ENCODE results near the gene ZNF584.
A peak's percentile ranks its signal among the peaks of the same experiment; 100 is the strongest.

The ZNF584 gene

DNA sequence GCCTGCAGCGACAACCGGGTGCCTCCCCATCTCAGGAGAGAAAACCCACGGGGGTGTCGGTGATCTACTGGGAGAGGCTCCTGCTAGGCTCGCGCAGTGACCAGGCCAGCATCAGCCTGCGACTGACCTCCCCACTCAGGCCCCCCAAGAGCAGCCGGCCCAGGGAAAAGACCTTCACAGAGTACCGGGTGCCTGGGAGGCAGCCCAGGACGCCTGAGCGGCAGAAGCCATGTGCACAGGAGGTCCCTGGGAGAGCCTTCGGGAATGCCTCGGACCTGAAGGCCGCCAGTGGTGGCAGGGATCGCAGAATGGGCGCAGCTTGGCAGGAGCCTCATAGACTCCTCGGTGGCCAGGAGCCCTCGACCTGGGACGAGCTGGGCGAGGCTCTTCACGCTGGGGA, 46.9 kb downstream of the ZNF584 start:
- no peak overlapping the region for H3K4me3 ChIP-seq (ENCODE audit: low read depth, low read length)
- DNase-seq (ENCODE audit: low read depth), result no peak
- TF ChIP-seq, protein P1, sequence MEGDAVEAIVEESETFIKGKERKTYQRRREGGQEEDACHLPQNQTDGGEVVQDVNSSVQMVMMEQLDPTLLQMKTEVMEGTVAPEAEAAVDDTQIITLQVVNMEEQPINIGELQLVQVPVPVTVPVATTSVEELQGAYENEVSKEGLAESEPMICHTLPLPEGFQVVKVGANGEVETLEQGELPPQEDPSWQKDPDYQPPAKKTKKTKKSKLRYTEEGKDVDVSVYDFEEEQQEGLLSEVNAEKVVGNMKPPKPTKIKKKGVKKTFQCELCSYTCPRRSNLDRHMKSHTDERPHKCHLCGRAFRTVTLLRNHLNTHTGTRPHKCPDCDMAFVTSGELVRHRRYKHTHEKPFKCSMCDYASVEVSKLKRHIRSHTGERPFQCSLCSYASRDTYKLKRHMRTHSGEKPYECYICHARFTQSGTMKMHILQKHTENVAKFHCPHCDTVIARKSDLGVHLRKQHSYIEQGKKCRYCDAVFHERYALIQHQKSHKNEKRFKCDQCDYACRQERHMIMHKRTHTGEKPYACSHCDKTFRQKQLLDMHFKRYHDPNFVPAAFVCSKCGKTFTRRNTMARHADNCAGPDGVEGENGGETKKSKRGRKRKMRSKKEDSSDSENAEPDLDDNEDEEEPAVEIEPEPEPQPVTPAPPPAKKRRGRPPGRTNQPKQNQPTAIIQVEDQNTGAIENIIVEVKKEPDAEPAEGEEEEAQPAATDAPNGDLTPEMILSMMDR (conservative IDR thresholded peaks at IDR 0.05; ENCODE audit: low read depth, low read length), result no peak

DNA sequence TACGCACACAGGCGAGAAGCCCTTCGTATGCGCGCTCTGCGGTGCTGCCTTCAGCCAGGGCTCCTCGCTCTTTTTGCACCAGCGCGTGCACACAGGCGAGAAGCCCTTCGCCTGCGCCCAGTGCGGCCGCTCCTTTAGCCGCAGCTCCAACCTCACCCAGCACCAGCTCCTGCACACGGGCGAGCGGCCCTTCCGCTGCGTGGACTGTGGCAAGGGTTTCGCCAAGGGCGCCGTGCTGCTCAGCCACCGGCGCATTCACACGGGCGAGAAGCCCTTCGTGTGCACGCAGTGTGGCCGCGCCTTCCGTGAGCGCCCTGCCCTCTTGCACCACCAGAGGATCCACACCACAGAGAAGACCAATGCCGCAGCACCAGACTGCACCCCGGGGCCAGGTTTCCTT, 47.7 kb downstream of the ZNF584 start:
- DNase-seq (ENCODE audit: low read depth), result no peak
- no peak overlapping the region for H3K4me3 ChIP-seq (ENCODE audit: low read depth, low read length)
- TF ChIP-seq, protein P1 (conservative IDR thresholded peaks at IDR 0.05; ENCODE audit: low read depth, low read length), result no peak

DNA sequence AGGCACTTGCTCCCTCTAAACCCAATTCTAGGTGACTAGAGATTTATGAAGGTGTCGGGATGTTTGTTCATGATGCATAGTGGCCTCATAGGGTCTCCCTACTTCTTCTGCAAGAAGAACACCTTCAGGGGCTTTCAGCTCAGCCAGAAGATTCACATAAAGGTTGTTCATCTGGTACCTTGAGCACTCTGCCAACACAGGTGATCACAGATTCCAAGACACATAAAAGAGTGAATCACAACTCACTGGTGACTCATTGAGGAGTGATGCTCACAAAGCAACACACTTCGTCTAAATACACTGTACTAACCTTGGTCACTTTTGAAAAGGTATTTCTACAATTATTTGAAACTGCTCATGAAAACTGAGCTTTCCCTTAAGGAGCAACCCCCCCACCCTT, 51.6 kb downstream of the ZNF584 start:
- no peak overlapping the region for H3K4me3 ChIP-seq (ENCODE audit: low read depth, low read length)
- no peak for DNase-seq (ENCODE audit: low read depth)
- TF ChIP-seq, protein P1 (conservative IDR thresholded peaks at IDR 0.05; ENCODE audit: low read depth, low read length), result no peak

DNA sequence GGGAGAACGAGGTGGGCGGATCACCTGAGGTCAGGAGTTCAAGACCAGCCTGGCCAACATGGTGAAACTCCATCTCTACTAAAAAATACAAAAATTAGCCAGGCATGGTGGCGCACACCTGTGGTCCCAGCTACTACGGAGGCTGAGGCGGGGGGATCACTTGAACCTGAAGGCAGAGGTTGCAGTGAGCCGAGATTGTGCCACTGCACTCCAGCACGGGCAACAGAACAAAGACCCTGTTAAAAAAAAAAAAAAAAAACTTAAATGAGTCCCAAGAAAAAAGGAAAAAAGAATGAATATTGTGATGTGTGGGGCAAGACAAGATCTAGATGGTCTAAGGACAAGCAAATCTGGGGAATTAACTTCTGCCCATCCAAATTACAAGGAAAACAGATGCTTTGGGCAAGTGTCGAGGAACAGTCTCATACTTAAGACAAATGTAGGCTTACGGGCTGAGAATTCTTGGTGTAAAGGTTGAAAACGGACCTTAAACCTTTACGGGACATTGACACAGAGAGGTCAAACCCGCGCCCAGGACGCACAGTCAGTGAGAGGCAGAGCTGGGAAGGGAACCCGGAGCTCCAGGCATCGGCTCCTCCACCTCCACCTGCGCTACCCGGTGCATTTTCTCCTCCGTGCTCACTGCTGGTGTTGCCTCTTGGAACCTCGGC, 57.8 kb downstream of the ZNF584 start:
- TF ChIP-seq, protein P1 (conservative IDR thresholded peaks at IDR 0.05; ENCODE audit: low read depth, low read length), result no peak
- H3K4me3 ChIP-seq (ENCODE audit: low read depth, low read length), result peak overlapping the region; percentile 91
- DNase-seq (ENCODE audit: low read depth), result no peak

DNA sequence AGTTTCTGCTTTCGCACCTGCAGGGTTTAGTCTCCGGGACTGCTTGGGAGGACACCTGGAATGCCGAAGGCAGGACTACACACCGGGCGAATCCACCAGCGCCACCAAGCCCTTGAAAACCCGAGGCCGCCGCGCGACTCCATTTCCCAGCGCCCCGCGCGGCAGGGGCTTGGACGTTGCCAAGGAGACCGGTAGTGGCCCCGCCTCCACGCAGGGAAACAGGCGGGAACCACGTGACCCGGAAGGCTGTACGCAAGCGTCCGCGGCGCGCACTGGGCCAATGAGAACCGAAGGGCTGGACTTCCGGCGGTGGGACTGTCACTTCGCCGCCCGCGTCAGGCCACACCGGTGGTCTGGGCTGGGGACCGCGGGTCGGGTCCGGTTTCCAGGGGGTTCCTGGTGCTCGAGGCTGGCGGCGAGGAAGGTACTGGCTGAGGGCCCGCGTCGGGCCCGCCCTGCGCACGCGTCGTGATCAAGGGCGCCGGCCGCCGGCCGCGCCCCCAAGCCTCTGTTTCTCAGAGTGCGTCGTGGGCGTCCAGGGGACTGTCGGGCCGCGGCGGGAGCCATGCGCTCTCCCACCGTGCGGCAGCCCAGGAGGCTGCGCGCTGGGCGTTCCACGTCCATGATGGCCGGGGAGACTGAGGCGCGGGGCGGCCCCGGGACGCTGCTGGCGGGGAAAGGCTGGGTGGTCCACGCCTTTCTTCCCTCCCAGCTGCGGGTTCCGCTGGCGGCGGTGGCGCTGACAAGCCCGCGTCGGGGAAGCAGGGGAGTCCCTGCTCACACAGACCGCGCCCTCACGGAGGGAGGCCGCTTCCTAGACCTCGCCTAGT, 58.5 kb downstream of the ZNF584 start, which contains the start of gene ZNF324:
Gene ZNF324 (plus strand): TSS at position 321 of the 830 bp plus-strand sequence. CDS start 2,106 bp downstream, outside the sequence.
- TF ChIP-seq, protein P1 (conservative IDR thresholded peaks at IDR 0.05; ENCODE audit: low read depth, low read length), result peak; percentile 6
- H3K4me3 ChIP-seq (ENCODE audit: low read depth, low read length), result peak within 1 kb of the TSS; percentile 91
- DNase-seq (ENCODE audit: low read depth), result peak; percentile 96
